ENCODE measurements around the gene HCN3. TPM values are rescaled to one million over a fixed set of nuclear protein-coding genes. Genes with fewer than 3 reads are reported as not detected.

HCN3 gene
- total RNA-seq, 1 experiment from 2014 or later = 11.3 TPM

DNA sequence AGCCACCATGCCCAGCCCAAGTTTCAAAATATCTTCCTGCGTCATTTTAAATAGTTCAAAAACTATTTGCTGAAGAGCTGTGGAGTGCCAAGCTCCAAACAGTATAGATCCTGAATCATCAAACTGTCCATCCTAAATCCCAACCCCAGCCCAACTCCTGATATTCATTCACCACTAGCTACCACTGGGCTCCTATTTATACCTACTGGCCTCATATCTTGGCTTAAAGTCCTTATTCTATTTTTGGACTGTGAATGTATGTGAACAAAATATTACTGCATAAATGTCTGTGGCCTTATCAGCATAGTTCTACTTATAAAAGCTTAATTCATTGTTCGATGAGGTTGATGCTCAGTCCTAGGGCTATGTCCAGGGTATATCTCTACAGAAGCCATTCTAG, 9.9 kb upstream of the HCN3 start:
- no TSS peak for BruUV-seq (replicated peaks)
- DNase-seq (ENCODE audit: low spot score) = no peak
- ChIA-PET CTCF (interaction anchor here (0.5 kb wide), 1 partner anchor 12 kb away, joined by 3 read pairs; the partner anchor contains the start of gene ENTREP3), POLR2A (ENCODE audit: low non-redundant PET) (no interaction called here)
- H3K4me1 ChIP-seq (ENCODE audit: insufficient read depth, low read length, poor library complexity, severe bottlenecking) = peaks cover 11% of the 10 kb centered on the region
- no peaks in the 10 kb centered on the region for H3K9me3 ChIP-seq (ENCODE audit: low read depth, low read length, poor library complexity, severe bottlenecking)
- intact Hi-C loops (cut with micrococcal nuclease; ENCODE audit: unreplicated experiment) = no loop called here
- no peak overlapping the region for H3K27ac ChIP-seq (ENCODE audit: low read depth, low read length, poor library complexity, severe bottlenecking)
- peaks cover 90% of the 10 kb centered on the region for H3K36me3 ChIP-seq (ENCODE audit: insufficient read depth, low read length, poor library complexity, severe bottlenecking)
- no peak for TF ChIP-seq EZH2 (IDR thresholded peaks at IDR 0.05; ENCODE audit: borderline replicate concordance, low read depth, low read length, poor library complexity, severe bottlenecking)
- TF ChIP-seq, protein P1, sequence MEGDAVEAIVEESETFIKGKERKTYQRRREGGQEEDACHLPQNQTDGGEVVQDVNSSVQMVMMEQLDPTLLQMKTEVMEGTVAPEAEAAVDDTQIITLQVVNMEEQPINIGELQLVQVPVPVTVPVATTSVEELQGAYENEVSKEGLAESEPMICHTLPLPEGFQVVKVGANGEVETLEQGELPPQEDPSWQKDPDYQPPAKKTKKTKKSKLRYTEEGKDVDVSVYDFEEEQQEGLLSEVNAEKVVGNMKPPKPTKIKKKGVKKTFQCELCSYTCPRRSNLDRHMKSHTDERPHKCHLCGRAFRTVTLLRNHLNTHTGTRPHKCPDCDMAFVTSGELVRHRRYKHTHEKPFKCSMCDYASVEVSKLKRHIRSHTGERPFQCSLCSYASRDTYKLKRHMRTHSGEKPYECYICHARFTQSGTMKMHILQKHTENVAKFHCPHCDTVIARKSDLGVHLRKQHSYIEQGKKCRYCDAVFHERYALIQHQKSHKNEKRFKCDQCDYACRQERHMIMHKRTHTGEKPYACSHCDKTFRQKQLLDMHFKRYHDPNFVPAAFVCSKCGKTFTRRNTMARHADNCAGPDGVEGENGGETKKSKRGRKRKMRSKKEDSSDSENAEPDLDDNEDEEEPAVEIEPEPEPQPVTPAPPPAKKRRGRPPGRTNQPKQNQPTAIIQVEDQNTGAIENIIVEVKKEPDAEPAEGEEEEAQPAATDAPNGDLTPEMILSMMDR (conservative IDR thresholded peaks at IDR 0.05; ENCODE audit: low read depth, low read length) = no peak
- H3K27me3 ChIP-seq (replicated peaks; ENCODE audit: insufficient read depth, low read depth, low read length, poor library complexity) = no peaks in the 10 kb centered on the region
- no peak overlapping the region for H3K4me3 ChIP-seq (ENCODE audit: low read depth, low read length, poor library complexity, severe bottlenecking)

DNA sequence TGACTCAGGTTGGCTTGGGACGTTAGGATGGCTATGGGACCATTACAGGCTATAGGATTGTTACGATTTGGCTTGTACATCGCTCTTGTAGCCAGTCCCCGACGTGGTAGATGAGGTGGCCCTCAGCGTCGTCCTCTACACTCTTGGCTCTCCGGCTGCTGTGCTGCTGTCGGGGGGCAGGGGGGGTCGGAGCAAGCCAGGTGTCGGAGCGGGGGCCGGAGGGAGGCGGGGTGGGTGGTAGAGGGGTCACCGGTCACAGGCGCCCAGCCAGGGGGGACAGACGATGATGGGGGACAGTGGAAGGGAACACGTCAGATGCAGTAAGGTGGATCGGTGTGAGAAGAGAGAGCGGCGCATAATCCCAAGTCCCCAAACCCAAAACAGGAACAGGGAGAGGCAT, 8.6 kb upstream of the HCN3 start:
- no peak overlapping the region for H3K27ac ChIP-seq (ENCODE audit: low read depth, low read length, poor library complexity, severe bottlenecking)
- CTCF ChIA-PET = no interaction called here
- POLR2A ChIA-PET (ENCODE audit: low non-redundant PET) = no interaction called here
- intact Hi-C loops (cut with micrococcal nuclease; ENCODE audit: unreplicated experiment) = no loop called here
- no peak for TF ChIP-seq EZH2 (IDR thresholded peaks at IDR 0.05; ENCODE audit: borderline replicate concordance, low read depth, low read length, poor library complexity, severe bottlenecking)
- TF ChIP-seq, protein P1 (conservative IDR thresholded peaks at IDR 0.05; ENCODE audit: low read depth, low read length) = no peak
- no peaks in the 10 kb centered on the region for H3K9me3 ChIP-seq (ENCODE audit: low read depth, low read length, poor library complexity, severe bottlenecking)
- H3K4me1 ChIP-seq (ENCODE audit: insufficient read depth, low read length, poor library complexity, severe bottlenecking) = peaks cover 10% of the 10 kb centered on the region
- H3K36me3 ChIP-seq (ENCODE audit: insufficient read depth, low read length, poor library complexity, severe bottlenecking) = peaks cover 79% of the 10 kb centered on the region
- no peaks in the 10 kb centered on the region for H3K27me3 ChIP-seq (replicated peaks; ENCODE audit: insufficient read depth, low read depth, low read length, poor library complexity)
- no peak for DNase-seq (ENCODE audit: low spot score)
- BruUV-seq (replicated peaks) = no TSS peak
- H3K4me3 ChIP-seq (ENCODE audit: low read depth, low read length, poor library complexity, severe bottlenecking) = no peak overlapping the region

DNA sequence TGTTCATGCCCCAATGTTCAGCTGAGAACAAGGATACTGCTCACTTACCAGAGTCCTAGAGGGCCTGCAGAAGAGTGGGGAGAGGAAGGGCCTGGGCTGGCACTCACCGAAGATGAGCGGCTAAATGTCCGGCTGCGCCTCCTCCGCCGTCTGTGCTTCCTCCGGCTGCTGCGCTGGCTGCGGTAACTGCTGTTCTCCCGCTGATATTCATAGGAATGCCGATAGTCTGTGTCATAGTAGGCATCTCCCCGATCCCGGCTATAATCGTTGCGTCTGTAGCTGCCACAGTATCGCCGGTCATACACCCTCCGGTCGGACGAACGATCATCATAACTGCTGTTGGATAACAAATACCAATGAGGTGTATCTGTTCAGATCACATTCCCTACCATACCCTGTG, 7.9 kb upstream of the HCN3 start:
- Histone ChIP-seq H3K27ac (ENCODE audit: low read depth, low read length, poor library complexity, severe bottlenecking) (no peak overlapping the region), H3K4me1 (ENCODE audit: insufficient read depth, low read length, poor library complexity, severe bottlenecking) (peaks cover 14% of the 10 kb centered on the region), H3K27me3 (replicated peaks; ENCODE audit: insufficient read depth, low read depth, low read length, poor library complexity) (no peaks in the 10 kb centered on the region), H3K36me3 (ENCODE audit: insufficient read depth, low read length, poor library complexity, severe bottlenecking) (peaks cover 72% of the 10 kb centered on the region), H3K4me3 (ENCODE audit: low read depth, low read length, poor library complexity, severe bottlenecking) (no peak overlapping the region), H3K9me3 (ENCODE audit: low read depth, low read length, poor library complexity, severe bottlenecking) (no peaks in the 10 kb centered on the region)
- TF ChIP-seq EZH2 (IDR thresholded peaks at IDR 0.05; ENCODE audit: borderline replicate concordance, low read depth, low read length, poor library complexity, severe bottlenecking) = no peak
- TF ChIP-seq, protein P1 (conservative IDR thresholded peaks at IDR 0.05; ENCODE audit: low read depth, low read length) = no peak
- DNase-seq (ENCODE audit: low spot score) = no peak
- intact Hi-C loops (cut with micrococcal nuclease; ENCODE audit: unreplicated experiment) = no loop called here
- BruUV-seq (replicated peaks) = no TSS peak
- ChIA-PET CTCF (no interaction called here), POLR2A (ENCODE audit: low non-redundant PET) (no interaction called here)
